PC-3 (cell line): Measurements from ENCODE around the gene PSMB4.

Source experiments
- EZH2 ChIP-seq: fragments of 300-600 bp; sonication (generic); IDR thresholded peaks from one replicate; pipeline ENCODE4 v1.6.1; 2017; ENCODE audit warnings: antibody characterized with exemption, mild to moderate bottlenecking, low read length; ENCODE audit not compliant: unreplicated experiment
- EZH2phosphoT487 ChIP-seq: fragments of 300-600 bp; sonication (generic); IDR thresholded peaks from 2 replicates; pipeline ENCODE4 v1.6.1; 2018; ENCODE audit warnings: mild to moderate bottlenecking, antibody characterized with exemption, low read length, borderline replicate concordance
- TF ChIP-seq, protein P1 (sequence below): fragments of 300-600 bp; sonication (generic); conservative IDR thresholded peaks from 2 replicates; pipeline ENCODE4 v1.5.1; 2017; ENCODE audit warnings: antibody characterized with exemption, low read depth, mild to moderate bottlenecking, low read length

GRCh38 chr1:151377150-151377884, 22.1 kb upstream of the PSMB4 start:
- TF ChIP-seq EZH2: no peak
- TF ChIP-seq, protein P1, sequence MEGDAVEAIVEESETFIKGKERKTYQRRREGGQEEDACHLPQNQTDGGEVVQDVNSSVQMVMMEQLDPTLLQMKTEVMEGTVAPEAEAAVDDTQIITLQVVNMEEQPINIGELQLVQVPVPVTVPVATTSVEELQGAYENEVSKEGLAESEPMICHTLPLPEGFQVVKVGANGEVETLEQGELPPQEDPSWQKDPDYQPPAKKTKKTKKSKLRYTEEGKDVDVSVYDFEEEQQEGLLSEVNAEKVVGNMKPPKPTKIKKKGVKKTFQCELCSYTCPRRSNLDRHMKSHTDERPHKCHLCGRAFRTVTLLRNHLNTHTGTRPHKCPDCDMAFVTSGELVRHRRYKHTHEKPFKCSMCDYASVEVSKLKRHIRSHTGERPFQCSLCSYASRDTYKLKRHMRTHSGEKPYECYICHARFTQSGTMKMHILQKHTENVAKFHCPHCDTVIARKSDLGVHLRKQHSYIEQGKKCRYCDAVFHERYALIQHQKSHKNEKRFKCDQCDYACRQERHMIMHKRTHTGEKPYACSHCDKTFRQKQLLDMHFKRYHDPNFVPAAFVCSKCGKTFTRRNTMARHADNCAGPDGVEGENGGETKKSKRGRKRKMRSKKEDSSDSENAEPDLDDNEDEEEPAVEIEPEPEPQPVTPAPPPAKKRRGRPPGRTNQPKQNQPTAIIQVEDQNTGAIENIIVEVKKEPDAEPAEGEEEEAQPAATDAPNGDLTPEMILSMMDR: no peak
- no peak for TF ChIP-seq EZH2phosphoT487
